HCT116 (cell line): ENCODE results near the gene NCOR1.

Source experiments
- ATF3 ChIP-seq: IDR thresholded peaks from 2 replicates; pipeline ENCODE4 v1.6.1; 2012
- CEBPB ChIP-seq: IDR thresholded peaks from 2 replicates; pipeline ENCODE4 v1.6.1; 2012; ENCODE audit warnings: low read depth
- EGR1 ChIP-seq: IDR thresholded peaks from 2 replicates; pipeline ENCODE4 v1.6.1; 2012; ENCODE audit warnings: low read depth
- EZH2 ChIP-seq: fragments of 200-600 bp; sonication (generic); IDR thresholded peaks from 2 replicates; pipeline ENCODE4 v1.6.1; 2017; ENCODE audit warnings: antibody characterized with exemption, mixed run types
- EZH2phosphoT487 ChIP-seq: fragments of 200-600 bp; IDR thresholded peaks from 2 replicates; pipeline ENCODE4 v1.6.1; 2018; ENCODE audit warnings: antibody characterized with exemption, borderline replicate concordance
- FOSL1 ChIP-seq: IDR thresholded peaks from 2 replicates; pipeline ENCODE4 v1.6.1; 2012; ENCODE audit warnings: low read depth
- JUND ChIP-seq: IDR thresholded peaks from 2 replicates; pipeline ENCODE4 v1.6.1; 2012
- POLR2A ChIP-seq: IDR thresholded peaks from 2 replicates; pipeline ENCODE4 v1.7.0; 2011; ENCODE audit warnings: borderline replicate concordance; ENCODE audit not compliant: insufficient read depth, insufficient read length; ENCODE audit errors: extremely low read depth
- POLR2AphosphoS5 ChIP-seq: IDR thresholded peaks from 2 replicates; pipeline ENCODE4 v1.6.1; 2011; ENCODE audit warnings: mild to moderate bottlenecking, low read depth, low read length, moderate library complexity
- RAD21 ChIP-seq: IDR thresholded peaks from 2 replicates; pipeline ENCODE4 v1.6.1; 2012; ENCODE audit warnings: low read depth, mild to moderate bottlenecking
- SP1 ChIP-seq: IDR thresholded peaks from 2 replicates; pipeline ENCODE4 v1.6.1; 2012; ENCODE audit warnings: low read depth
- TCF7L2 ChIP-seq: IDR thresholded peaks from 2 replicates; pipeline ENCODE4 v1.7.0; 2011; ENCODE audit warnings: borderline replicate concordance, inconsistent platforms; ENCODE audit not compliant: insufficient read depth, insufficient read length; ENCODE audit errors: extremely low read depth
- YY1 ChIP-seq: IDR thresholded peaks from 2 replicates; pipeline ENCODE4 v1.6.1; 2011; ENCODE audit warnings: low read length, low read depth, moderate library complexity, mild to moderate bottlenecking; ENCODE audit not compliant: insufficient replicate concordance; ENCODE audit errors: extremely low read depth
- TF ChIP-seq, protein P1 (sequence below), 3 experiments: fragments of 200-600 bp in 1 of 3; sonication (generic) in 1 of 3; IDR thresholded peaks in 2 of 3; conservative IDR thresholded peaks in 1 of 3; 2 replicates each; pipeline ENCODE4 v1.5.1; 2012 to 2017; ENCODE audit warnings: low read depth in 2 of 3, low read length in 2 of 3, antibody characterized with exemption in 1 of 3, borderline replicate concordance in 1 of 3, control low read depth in 1 of 3, mild to moderate bottlenecking in 1 of 3, mixed read lengths in 1 of 3, mixed run types in 1 of 3, moderate library complexity in 1 of 3; ENCODE audit not compliant: insufficient read depth in 1 of 3

- TF ChIP-seq EZH2 = no peak
- TF ChIP-seq, protein P1, sequence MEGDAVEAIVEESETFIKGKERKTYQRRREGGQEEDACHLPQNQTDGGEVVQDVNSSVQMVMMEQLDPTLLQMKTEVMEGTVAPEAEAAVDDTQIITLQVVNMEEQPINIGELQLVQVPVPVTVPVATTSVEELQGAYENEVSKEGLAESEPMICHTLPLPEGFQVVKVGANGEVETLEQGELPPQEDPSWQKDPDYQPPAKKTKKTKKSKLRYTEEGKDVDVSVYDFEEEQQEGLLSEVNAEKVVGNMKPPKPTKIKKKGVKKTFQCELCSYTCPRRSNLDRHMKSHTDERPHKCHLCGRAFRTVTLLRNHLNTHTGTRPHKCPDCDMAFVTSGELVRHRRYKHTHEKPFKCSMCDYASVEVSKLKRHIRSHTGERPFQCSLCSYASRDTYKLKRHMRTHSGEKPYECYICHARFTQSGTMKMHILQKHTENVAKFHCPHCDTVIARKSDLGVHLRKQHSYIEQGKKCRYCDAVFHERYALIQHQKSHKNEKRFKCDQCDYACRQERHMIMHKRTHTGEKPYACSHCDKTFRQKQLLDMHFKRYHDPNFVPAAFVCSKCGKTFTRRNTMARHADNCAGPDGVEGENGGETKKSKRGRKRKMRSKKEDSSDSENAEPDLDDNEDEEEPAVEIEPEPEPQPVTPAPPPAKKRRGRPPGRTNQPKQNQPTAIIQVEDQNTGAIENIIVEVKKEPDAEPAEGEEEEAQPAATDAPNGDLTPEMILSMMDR (IDR thresholded peaks at IDR 0.05 in 2 of 3, conservative IDR thresholded peaks at IDR 0.05 in 1 of 3; ENCODE audit: borderline replicate concordance in 1 of 3, insufficient read depth in 1 of 3, low read depth in 2 of 3, low read length in 2 of 3) = no peak
- no peak for TF ChIP-seq RAD21
- no peak for TF ChIP-seq YY1
- no peak for TF ChIP-seq FOSL1
- TF ChIP-seq EZH2phosphoT487 = no peak
- TF ChIP-seq CEBPB = no peak
- TF ChIP-seq POLR2AphosphoS5 = no peak
- no peak for TF ChIP-seq POLR2A
- TF ChIP-seq TCF7L2 = no peak
- no peak for TF ChIP-seq JUND
- no peak for TF ChIP-seq EGR1
- no peak for TF ChIP-seq SP1
- TF ChIP-seq ATF3 = no peak
Measured at GRCh38 chr17:16003841-16004240, 211.5 kb downstream of the NCOR1 start.
